HG03520 (cell line): ENCODE results near the gene LTBP1.
"Not testable (repeated sequence)": the region's sequence is repeated elsewhere in the genome, so short reads cannot be mapped to it uniquely, and the experiment has no call there.

ENCODE experiments used
- ATAC-seq: cut with Tn5 transposase; IDR thresholded peaks from one replicate; pipeline ENCODE4 v1.9.1; 2021; ENCODE audit warnings: mild to moderate bottlenecking, moderate library complexity; ENCODE audit not compliant: unreplicated experiment

The LTBP1 gene

DNA sequence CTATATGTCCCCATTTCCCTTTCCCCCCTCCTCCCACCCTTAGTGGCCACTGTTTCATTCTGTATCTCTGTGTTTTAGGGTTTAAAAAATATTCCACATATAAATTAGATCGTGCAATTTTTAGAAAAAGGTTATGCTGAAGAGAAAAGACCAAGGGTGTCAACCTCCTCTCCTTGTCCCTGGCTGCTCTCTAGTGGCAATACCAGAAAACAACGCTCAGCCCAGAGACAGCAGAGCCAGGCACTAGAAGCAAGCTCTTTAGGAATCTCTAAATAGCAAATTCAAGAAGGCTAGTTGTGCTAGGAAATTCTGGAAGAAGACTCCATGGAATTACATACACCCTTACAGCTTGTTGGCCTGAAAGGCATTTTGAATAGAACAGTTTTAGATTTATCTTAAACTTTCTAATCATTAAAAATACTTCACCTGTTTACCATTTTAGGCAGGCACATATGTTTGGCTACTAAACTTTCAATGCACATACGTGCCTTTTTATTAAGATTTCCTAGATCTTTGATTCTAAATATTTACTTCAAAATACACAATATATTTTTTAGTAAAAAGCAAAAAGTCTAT, 494.6 kb downstream of the LTBP1 start:
- ATAC-seq = no peak

DNA sequence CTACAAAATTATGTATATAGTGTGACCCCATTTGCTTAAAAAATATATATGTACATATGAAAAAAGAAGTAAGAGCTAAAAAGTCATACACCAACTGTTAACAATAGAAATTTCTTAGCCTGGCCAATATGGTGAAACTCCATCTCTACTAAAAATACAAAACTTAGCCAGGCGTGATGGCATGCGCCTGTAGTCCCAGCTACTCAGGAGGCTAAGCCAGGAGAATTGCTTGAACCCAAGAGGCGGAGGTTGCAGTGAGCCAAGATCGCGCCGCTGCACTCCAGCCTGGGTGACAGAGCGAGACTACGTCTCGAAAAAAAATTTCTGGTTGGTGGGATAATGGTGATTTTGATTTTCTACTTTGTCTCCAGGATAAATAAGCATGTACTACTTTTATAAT, 495.3 kb downstream of the LTBP1 start:
- ATAC-seq = not testable (repeated sequence)

DNA sequence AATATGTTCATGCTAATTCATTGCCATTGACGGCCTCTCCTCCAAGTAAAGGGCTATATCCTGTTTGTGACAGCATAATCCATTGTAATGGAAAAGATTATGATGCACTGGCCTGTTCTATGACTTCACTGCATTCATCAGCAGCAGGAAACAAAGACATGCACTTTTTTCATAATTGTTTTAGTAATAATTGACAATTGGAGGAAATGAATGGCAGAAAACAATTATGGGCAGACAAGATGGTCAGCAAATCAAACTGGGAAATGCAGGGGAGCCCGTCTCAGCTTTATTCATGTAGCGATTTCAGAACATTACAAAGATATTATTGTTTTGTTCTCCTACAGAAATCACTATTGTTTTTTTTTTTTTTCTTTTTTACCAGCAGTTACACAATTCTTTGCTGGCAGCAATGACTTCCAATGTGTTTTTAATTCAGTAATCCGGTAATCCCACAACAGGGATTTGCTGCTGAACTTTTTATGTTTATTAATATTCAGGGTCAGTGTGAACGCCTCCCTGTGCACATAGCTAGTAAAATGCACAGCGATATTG, 495.9 kb downstream of the LTBP1 start:
- ATAC-seq = no peak

DNA sequence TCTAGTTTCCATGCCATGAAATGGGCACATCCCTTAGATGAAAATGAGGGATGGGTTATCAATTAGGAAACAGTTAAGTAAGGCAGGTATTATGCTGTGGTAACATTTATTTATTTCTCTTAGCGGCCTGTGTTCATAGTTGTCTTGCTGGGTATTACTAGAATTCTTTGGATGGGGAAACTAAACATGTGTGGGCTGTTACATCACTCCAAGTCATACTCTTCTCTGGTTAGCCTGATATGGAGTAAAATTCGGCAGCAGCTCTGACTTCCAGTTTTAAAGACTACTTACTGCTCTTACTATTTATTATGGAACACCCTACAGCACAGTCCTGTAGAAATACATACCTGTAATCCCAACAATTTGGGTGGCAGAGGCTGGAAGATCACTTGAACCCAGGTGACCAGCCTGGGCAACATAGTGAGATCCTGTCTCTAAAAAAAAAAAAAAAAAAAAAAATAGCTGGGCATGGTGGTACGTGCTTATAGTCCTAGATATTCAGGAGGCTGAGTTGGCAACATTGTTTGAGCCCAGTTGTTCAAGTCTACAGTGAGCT, 496.6 kb downstream of the LTBP1 start:
- ATAC-seq = no peak

DNA sequence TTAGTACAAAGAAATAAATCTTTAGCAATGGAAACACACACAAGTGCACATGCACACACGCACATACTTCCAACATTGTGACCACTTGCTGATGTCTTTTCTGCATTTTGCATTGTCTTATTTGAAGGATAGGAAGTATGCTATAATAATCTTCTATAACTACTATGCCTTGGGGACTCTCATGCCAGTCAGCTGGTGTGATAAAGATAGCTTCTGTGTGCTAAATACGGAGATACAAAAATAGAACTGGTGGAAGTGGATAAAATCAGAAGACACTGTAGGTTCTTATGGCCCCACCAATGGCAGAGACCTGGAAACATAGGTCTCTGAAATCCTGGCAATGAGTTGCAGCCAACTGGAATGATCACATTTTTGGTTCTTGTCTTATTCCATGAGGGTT, 498.2 kb downstream of the LTBP1 start:
- ATAC-seq = no peak

DNA sequence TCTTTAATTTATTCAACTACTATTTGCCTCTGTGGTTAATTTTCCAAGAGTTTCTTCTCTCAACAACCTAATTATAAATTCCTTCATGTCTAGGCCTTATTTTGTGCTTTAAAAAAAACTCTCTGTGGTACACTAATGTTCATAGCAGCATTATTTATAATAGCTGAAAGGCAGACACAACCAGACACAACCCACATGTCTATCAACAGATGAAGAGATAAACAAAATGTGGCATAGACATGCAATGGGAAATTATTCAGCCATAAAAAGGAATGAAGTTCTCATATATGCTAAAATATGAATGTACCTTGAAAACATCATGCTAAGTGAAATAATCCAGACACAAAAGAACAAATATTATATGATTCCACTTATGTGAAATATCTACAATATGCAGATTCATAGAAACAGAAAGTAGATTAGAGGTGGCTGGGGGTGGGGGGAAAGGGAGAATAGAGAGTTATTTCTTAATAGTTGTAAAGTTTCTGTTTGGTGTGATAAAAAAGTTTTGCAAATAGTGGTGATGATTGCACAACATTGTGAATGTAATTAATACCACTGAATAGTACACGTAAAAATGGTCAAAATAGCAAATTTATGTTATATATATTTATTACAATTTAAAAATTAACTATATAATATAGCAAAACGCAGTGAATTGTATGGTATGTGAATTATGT, 501.6 kb downstream of the LTBP1 start:
- ATAC-seq = no peak
